WERI-Rb-1 (cell line): Measurements from ENCODE around the gene DGCR2.

ENCODE experiments used
- DNase-seq: peaks from one replicate; pipeline ENCODE4 v3.0.0-alpha.2; 2020
- H3K27ac ChIP-seq: fragments of 250-450 bp; sonication (Bioruptor Pico); 2 replicates; pipeline ENCODE4 v1.5.1; 2020; ENCODE audit warnings: mild to moderate bottlenecking, moderate library complexity
- H3K27me3 ChIP-seq: fragments of 250-450 bp; sonication (Bioruptor Pico); 2 replicates; pipeline ENCODE4 v1.5.1; 2021; ENCODE audit warnings: mild to moderate bottlenecking, low read depth, moderate library complexity; ENCODE audit not compliant: insufficient read depth, severe bottlenecking
- H3K36me3 ChIP-seq: fragments of 250-450 bp; sonication (Bioruptor Pico); 2 replicates; pipeline ENCODE4 v1.5.1; 2020; ENCODE audit warnings: mild to moderate bottlenecking, moderate library complexity
- H3K4me3 ChIP-seq: 2 replicates; pipeline ENCODE4 v1.5.1; 2011; ENCODE audit warnings: low read depth, mild to moderate bottlenecking, control low read depth, low read length
- H3K9me3 ChIP-seq: fragments of 250-450 bp; sonication (Bioruptor Pico); 2 replicates; pipeline ENCODE4 v1.5.1; 2021; ENCODE audit warnings: mild to moderate bottlenecking, moderate library complexity; ENCODE audit not compliant: severe bottlenecking
- CTCF ChIP-seq: IDR thresholded peaks from 2 replicates; pipeline ENCODE4 v1.5.1; 2011; ENCODE audit warnings: low read depth, mild to moderate bottlenecking, control low read depth, inconsistent platforms, low read length

DGCR2 gene

GRCh38 chr22:19122752-19123492 lies 710 bp upstream of the DGCR2 start:
- no peak for TF ChIP-seq CTCF
- H3K9me3 ChIP-seq: no peaks in the 10 kb centered on the region
- peak overlapping the region; percentile 19 for H3K27ac ChIP-seq
- no peaks in the 10 kb centered on the region for H3K27me3 ChIP-seq
- peaks cover 17% of the 10 kb centered on the region; the same call in 1 of the 2 replicates for H3K36me3 ChIP-seq
- peak; percentile 27 for DNase-seq
- peak overlapping the region; percentile 41 for H3K4me3 ChIP-seq

- Histone ChIP-seq H3K36me3 (peaks cover 17% of the 10 kb centered on the region; the same call in 1 of the 2 replicates), H3K4me3 (peak overlapping the region; percentile 76), H3K9me3 (no peaks in the 10 kb centered on the region), H3K27me3 (no peaks in the 10 kb centered on the region), H3K27ac (peak overlapping the region; percentile 89)
- peak; percentile 40 for DNase-seq
- no peak for TF ChIP-seq CTCF
Observed at GRCh38 chr22:19121631-19122142, 525 bp downstream of the DGCR2 start.

GRCh38 chr22:19120829-19121630 lies 1.2 kb downstream of the DGCR2 start:
- no peaks in the 10 kb centered on the region for H3K27me3 ChIP-seq
- no peak for DNase-seq
- no peaks in the 10 kb centered on the region for H3K9me3 ChIP-seq
- peak overlapping the region; percentile 76 for H3K4me3 ChIP-seq
- H3K36me3 ChIP-seq: peaks cover 17% of the 10 kb centered on the region; the same call in 1 of the 2 replicates
- H3K27ac ChIP-seq: peak overlapping the region; percentile 89
- TF ChIP-seq CTCF: no peak

- Histone ChIP-seq H3K9me3 (no peaks in the 10 kb centered on the region), H3K36me3 (peaks cover 20% of the 10 kb centered on the region; the same call in 1 of the 2 replicates), H3K27me3 (no peaks in the 10 kb centered on the region), H3K4me3 (no peak overlapping the region), H3K27ac (no peak overlapping the region)
- DNase-seq: no peak
- no peak for TF ChIP-seq CTCF
Observed at GRCh38 chr22:19119949-19120348, 2.3 kb downstream of the DGCR2 start.

GRCh38 chr22:19118329-19118880 lies 3.8 kb downstream of the DGCR2 start:
- H3K27ac ChIP-seq: no peak overlapping the region

More at GRCh38 chr22:19118329-19118880, 3.8 kb downstream of the DGCR2 start:
- Histone ChIP-seq H3K4me3 (no peak overlapping the region), H3K27me3 (no peaks in the 10 kb centered on the region), H3K36me3 (peaks cover 20% of the 10 kb centered on the region; the same call in 1 of the 2 replicates), H3K9me3 (no peaks in the 10 kb centered on the region)
- TF ChIP-seq CTCF: no peak
- DNase-seq: no peak
